Smooth muscle cell (in vitro differentiated cells): ENCODE results near the gene EPHX1. TPM values are rescaled to one million over a fixed set of nuclear protein-coding genes. Genes with fewer than 3 reads are reported as not detected.

Experiments used
- DNase-seq: peaks from one replicate; lab custom pipeline; 2025; ENCODE audit not compliant: unreplicated experiment; lab: John Stamatoyannopoulos, UW
- H2AFZ ChIP-seq: fragments of 200-600 bp; sonication (generic); 2 replicates; pipeline ENCODE4 v1.6.0; 2016; ENCODE audit warnings: antibody characterized with exemption, low read depth, mild to moderate bottlenecking
- H3F3A ChIP-seq: fragments of 200-600 bp; sonication (generic); 2 replicates; pipeline ENCODE4 v1.6.0; 2017; ENCODE audit warnings: antibody characterized with exemption, low read depth
- H3K27ac ChIP-seq: fragments of 200-600 bp; sonication (generic); 2 replicates; pipeline ENCODE4 v1.5.1; 2016; ENCODE audit warnings: low read depth, mild to moderate bottlenecking
- H3K27me3 ChIP-seq: fragments of 200-600 bp; sonication (generic); 2 replicates; pipeline ENCODE4 v1.6.1; 2016; ENCODE audit warnings: low read depth, mild to moderate bottlenecking
- H3K36me3 ChIP-seq: fragments of 200-600 bp; sonication (generic); 2 replicates; pipeline ENCODE4 v1.5.1; 2016; ENCODE audit warnings: low read depth
- H3K4me1 ChIP-seq: fragments of 200-600 bp; sonication (generic); 2 replicates; pipeline ENCODE4 v1.5.1; 2016; ENCODE audit warnings: low read depth
- H3K4me2 ChIP-seq: fragments of 200-600 bp; sonication (generic); 2 replicates; pipeline ENCODE4 v1.6.0; 2016; ENCODE audit warnings: mild to moderate bottlenecking
- H3K4me3 ChIP-seq: fragments of 200-600 bp; sonication (generic); 2 replicates; pipeline ENCODE4 v1.5.1; 2016; ENCODE audit warnings: mild to moderate bottlenecking
- H3K79me2 ChIP-seq: fragments of 200-600 bp; sonication (generic); 2 replicates; pipeline ENCODE4 v1.6.0; 2016; ENCODE audit warnings: low read depth, mild to moderate bottlenecking
- H3K9ac ChIP-seq: fragments of 200-600 bp; sonication (generic); 2 replicates; pipeline ENCODE4 v1.6.0; 2016; ENCODE audit warnings: low read depth
- H3K9me3 ChIP-seq: fragments of 200-600 bp; sonication (generic); replicated peaks from 2 replicates; pipeline ENCODE4 v1.5.1; 2016; ENCODE audit warnings: low read depth
- H4K20me1 ChIP-seq: fragments of 200-600 bp; sonication (generic); 2 replicates; pipeline ENCODE4 v1.6.0; 2016; ENCODE audit warnings: low read depth
- CTCF ChIP-seq: fragments of 200-600 bp; sonication (generic); IDR thresholded peaks from 2 replicates; pipeline ENCODE4 v1.5.1; 2017; ENCODE audit warnings: borderline replicate concordance, mild to moderate bottlenecking, antibody characterized with exemption; ENCODE audit not compliant: insufficient read depth, poor library complexity, severe bottlenecking
- WGBS: methylation state at CpG from one replicate; pipeline ENCODE4 v1.1.7; 2016; ENCODE audit warnings: low lambda C conversion rate; 5-methylcytosine and 5-hydroxymethylcytosine counted together
- polyA plus RNA-seq: library from polyadenylated mRNA; unstranded; fragments of >200 nt; fragmentation: Nextera tagmentation; extraction: Ambion mirVana; gene quantifications from 2 replicates; pipeline ENCODE4 v1.2.1, GENCODE V29; 2016
- total RNA-seq: library from RNA; depleted of rRNA; stranded (reverse); fragments of >200 nt; gene quantifications from 2 replicates; pipeline ENCODE4 v1.2.3, GENCODE V29; 2014

EPHX1 gene
- total and polyA plus RNA-seq, 2 experiments from 2014 or later, result 16.1 to 22.2 TPM

GRCh38 chr1:225766967-225767633 lies 42.8 kb upstream of the EPHX1 start:
- Histone ChIP-seq H3F3A (peaks cover 37% of the 10 kb centered on the region), H3K36me3 (no peaks in the 10 kb centered on the region), H3K4me1 (peaks cover 32% of the 10 kb centered on the region), H3K9me3 (no peaks in the 10 kb centered on the region), H3K4me2 (peak overlapping the region; percentile 53), H3K27ac (peak overlapping the region; percentile 86), H3K9ac (peak overlapping the region; percentile 43), H4K20me1 (no peaks in the 10 kb centered on the region), H3K4me3 (no peak overlapping the region), H3K27me3 (no peaks in the 10 kb centered on the region), H2AFZ (no peak overlapping the region), H3K79me2 (no peaks in the 10 kb centered on the region)
- TF ChIP-seq CTCF, result no peak
- WGBS, result 12% methylated on average over 8 of the region's 8 CpGs
- DNase-seq, result no peak

GRCh38 chr1:225767634-225768540 lies 42.0 kb upstream of the EPHX1 start:
- peaks cover 39% of the 10 kb centered on the region for H3F3A ChIP-seq
- H3K9ac ChIP-seq, result peak overlapping the region; percentile 13
- H3K27me3 ChIP-seq, result no peaks in the 10 kb centered on the region
- H2AFZ ChIP-seq, result no peak overlapping the region
- peak overlapping the region; percentile 86 for H3K27ac ChIP-seq
- peaks cover 29% of the 10 kb centered on the region for H3K4me1 ChIP-seq
- WGBS, result 57% methylated on average over 17 of the region's 17 CpGs
- H3K4me3 ChIP-seq, result no peak overlapping the region
- no peaks in the 10 kb centered on the region for H3K36me3 ChIP-seq
- H3K79me2 ChIP-seq, result no peaks in the 10 kb centered on the region
- no peak for TF ChIP-seq CTCF
- peak overlapping the region; percentile 53 for H3K4me2 ChIP-seq
- no peak for DNase-seq
- H3K9me3 ChIP-seq, result no peaks in the 10 kb centered on the region
- no peaks in the 10 kb centered on the region for H4K20me1 ChIP-seq

- no peak for TF ChIP-seq CTCF
- Histone ChIP-seq H3K9ac (no peak overlapping the region), H3K79me2 (no peaks in the 10 kb centered on the region), H3K4me1 (peaks cover 27% of the 10 kb centered on the region), H2AFZ (no peak overlapping the region), H3K27me3 (no peaks in the 10 kb centered on the region), H3K9me3 (no peaks in the 10 kb centered on the region), H4K20me1 (no peaks in the 10 kb centered on the region), H3K4me3 (no peak overlapping the region), H3K36me3 (no peaks in the 10 kb centered on the region), H3K4me2 (no peak overlapping the region), H3K27ac (peak overlapping the region; percentile 86), H3F3A (peaks cover 40% of the 10 kb centered on the region)
- no peak for DNase-seq
- 43% methylated on average over 9 of the region's 9 CpGs for WGBS
Measured at GRCh38 chr1:225768662-225769426, 41.1 kb upstream of the EPHX1 start.
